ENCODE results near the gene IPO13.
A peak's percentile ranks its signal among the peaks of the same experiment; 100 is the strongest.

The IPO13 gene

DNA sequence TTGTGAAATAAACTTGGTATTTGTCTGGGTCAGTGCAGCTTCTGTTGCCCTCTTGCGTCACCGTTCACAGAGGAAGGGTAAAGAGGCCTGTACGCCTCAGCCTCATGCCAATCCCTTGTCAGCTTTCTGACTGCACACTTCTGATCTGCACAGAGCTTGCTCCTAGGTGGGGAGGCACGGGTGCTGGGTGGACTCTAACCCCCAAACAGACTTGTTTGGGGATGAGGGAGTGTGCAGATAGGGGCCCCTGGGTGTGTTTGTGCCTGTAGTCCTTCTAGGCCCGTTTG is 31.5 kb downstream of the IPO13 start:
- no peak overlapping the region for H3K4me3 ChIP-seq (ENCODE audit: low read depth, low read length)
- TF ChIP-seq, protein P1, sequence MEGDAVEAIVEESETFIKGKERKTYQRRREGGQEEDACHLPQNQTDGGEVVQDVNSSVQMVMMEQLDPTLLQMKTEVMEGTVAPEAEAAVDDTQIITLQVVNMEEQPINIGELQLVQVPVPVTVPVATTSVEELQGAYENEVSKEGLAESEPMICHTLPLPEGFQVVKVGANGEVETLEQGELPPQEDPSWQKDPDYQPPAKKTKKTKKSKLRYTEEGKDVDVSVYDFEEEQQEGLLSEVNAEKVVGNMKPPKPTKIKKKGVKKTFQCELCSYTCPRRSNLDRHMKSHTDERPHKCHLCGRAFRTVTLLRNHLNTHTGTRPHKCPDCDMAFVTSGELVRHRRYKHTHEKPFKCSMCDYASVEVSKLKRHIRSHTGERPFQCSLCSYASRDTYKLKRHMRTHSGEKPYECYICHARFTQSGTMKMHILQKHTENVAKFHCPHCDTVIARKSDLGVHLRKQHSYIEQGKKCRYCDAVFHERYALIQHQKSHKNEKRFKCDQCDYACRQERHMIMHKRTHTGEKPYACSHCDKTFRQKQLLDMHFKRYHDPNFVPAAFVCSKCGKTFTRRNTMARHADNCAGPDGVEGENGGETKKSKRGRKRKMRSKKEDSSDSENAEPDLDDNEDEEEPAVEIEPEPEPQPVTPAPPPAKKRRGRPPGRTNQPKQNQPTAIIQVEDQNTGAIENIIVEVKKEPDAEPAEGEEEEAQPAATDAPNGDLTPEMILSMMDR (IDR thresholded peaks at IDR 0.05; ENCODE audit: borderline replicate concordance, insufficient read depth, low read depth, low read length): no peak

DNA sequence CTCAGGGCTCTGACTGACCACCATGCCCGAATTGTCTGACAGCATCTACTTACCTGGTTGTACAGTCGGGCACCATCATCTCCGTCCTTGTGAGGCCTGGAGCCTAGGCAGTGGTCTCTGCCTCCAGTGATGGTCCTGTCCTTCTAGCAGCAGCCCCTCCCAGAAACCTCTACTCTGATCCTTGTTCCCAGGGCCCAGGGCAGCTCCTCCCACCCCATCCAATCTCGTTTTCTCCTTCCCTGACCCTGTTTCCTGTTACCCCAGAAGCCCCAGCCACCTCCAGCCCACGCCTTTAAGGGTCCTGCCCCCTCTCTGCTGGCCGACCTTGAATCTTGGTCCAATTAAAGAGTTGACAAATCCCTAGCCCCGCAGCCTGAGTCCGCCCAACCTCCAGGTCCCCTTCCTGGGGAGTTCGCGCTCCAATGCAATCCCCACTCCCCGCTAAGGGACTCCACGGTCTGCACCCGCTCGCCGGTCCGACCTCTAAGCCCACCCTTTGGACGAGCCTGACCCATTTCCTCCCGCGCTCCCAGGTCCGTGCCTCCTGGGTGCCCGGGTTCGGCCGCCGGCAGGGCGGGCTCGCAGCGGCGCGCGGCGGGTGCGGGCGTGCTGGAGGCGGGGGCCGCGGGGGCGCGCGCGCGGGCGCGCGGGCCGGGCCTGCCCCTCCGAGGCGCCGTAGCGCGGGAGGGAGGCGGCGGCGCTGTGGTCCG is 32.0 kb downstream of the IPO13 start, which contains the start of gene B4GALT2:
TSS of gene B4GALT2 (plus strand) at position 660 of the 710 bp plus-strand sequence. CDS start 1,951 bp downstream, outside the sequence.
- peak within 1 kb of the TSS; percentile 73 for H3K4me3 ChIP-seq (ENCODE audit: low read depth, low read length)
- TF ChIP-seq, protein P1 (IDR thresholded peaks at IDR 0.05; ENCODE audit: borderline replicate concordance, insufficient read depth, low read depth, low read length): no peak

DNA sequence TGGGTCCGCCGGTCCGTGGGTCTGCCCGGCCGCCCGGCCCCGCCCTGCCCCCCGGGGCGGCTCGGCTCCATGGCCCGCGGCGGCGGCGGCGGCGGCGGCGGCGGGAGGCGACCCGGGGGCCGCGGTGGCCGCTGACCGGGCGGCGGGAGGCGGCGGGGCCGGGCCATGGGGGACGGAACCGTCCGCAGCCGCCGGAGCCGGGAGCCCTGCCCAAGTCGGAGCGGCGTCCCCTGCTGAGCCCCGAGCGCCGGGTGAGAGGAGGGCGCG is 32.4 kb downstream of the IPO13 start:
- H3K4me3 ChIP-seq (ENCODE audit: low read depth, low read length): peak overlapping the region; percentile 73
- TF ChIP-seq, protein P1 (IDR thresholded peaks at IDR 0.05; ENCODE audit: borderline replicate concordance, insufficient read depth, low read depth, low read length): no peak

DNA sequence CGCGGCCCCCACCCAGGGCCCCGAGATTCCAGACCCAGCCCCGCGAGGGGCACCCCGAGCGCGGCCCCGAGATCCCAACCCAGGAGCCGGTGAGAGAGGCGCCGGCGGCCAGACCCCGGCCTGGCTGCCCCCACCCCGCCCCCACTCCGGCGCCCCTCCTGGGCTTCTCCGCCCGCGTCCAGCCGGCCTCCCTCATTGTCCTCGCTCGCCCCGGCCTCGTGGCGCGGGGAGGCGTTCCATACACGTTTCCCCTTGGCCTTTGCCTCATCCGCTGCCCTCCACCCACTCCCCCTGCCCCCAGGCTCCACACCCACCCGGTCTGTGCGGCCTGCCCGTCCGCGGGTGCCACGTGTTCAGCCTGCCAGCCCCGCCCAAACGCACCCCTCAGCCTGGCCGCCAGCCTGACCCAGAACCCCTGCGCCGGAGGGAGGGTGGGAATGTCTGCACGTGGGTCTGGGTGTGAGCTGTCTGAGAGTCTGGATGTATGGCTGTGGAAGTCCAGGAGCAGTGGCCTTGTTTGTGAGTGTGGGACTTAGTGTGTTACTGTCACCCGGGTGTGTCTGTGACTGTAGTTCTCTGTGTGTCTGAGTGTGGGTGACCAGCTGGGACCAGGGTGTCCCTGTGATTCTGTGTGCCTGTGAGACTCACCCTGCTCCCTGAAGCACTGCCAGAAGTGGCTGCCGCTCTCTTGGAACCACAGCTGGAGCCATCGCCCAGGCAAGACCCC is 32.9 kb downstream of the IPO13 start:
- H3K4me3 ChIP-seq (ENCODE audit: low read depth, low read length): peak overlapping the region; percentile 73
- TF ChIP-seq, protein P1 (IDR thresholded peaks at IDR 0.05; ENCODE audit: borderline replicate concordance, insufficient read depth, low read depth, low read length): no peak

DNA sequence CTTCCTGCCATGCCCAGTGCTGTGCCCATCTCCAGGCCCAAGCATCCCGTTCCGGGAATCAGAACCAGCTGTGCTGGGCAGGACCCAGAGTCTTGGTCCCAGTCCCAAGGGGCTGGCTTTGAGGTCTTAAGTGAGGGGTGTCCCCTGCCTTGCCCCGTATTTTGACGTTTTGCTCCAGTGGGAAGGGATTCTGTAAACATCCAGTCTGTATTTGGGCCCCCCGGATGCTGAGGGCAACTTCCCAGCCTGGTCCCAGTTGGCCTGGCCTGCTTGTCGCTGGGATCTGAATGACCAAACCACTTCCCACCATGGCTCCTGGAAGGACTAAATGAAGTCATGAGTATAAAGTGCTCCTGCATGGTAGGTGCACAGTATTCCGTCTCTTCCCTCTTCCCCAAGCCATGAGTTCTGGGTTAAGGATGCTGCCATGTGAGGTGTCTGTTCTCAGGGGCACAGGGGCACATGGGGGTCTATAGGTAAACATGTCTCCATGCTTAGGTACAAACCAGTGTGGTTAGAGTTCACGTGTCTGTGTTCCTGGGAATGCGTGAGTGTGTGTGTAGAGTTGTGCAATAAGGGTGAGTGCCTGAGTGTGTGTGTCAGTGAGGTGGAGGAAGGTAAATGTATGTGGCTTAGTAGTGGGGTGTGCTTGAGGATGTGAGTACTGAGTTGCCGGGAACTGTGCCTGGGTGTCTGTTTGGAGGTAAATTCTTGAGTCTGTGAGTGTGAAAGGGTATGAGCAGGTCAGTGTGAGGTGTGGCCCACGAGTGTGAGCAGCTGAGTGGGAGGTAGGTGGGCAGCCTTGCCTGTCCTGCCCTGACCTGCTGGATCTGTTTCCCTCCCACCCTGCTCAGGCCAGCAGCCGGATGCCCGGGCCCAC is 33.7 kb downstream of the IPO13 start:
- H3K4me3 ChIP-seq (ENCODE audit: low read depth, low read length): peak overlapping the region; percentile 73
- TF ChIP-seq, protein P1 (IDR thresholded peaks at IDR 0.05; ENCODE audit: borderline replicate concordance, insufficient read depth, low read depth, low read length): no peak

DNA sequence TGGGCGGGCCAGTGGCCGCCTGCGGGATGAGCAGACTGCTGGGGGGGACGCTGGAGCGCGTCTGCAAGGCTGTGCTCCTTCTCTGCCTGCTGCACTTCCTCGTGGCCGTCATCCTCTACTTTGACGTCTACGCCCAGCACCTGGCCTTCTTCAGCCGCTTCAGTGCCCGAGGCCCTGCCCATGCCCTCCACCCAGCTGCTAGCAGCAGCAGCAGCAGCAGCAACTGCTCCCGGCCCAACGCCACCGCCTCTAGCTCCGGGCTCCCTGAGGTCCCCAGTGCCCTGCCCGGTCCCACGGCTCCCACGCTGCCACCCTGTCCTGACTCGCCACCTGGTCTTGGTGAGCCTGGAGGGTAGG is 34.4 kb downstream of the IPO13 start:
- no peak overlapping the region for H3K4me3 ChIP-seq (ENCODE audit: low read depth, low read length)

More for the DNA sequence above, 34.4 kb downstream of the IPO13 start:
- TF ChIP-seq, protein P1 (IDR thresholded peaks at IDR 0.05; ENCODE audit: borderline replicate concordance, insufficient read depth, low read depth, low read length): no peak

All from GM12875 (cell line).